Lung (tissue), 12 donors: Measurements from ENCODE around the gene NAV2. TPM values are rescaled to one million over a fixed set of nuclear protein-coding genes. Genes with fewer than 3 reads are reported as not detected.

Experiments used
- ATAC-seq: fragments of 200-7000 bp; cut with Tn5 transposase; one replicate; pipeline ENCODE4 v1.9.1; 2020; ENCODE audit warnings: moderate number of reproducible peaks; ENCODE audit not compliant: insufficient read depth, low FRiP score
- DNase-seq, 3 donors: peaks; one replicate each; pipeline ENCODE4 v3.0.0-alpha.2; 2013 to 2017
- H3K27ac ChIP-seq, 2 donors: one replicate each; pipeline ENCODE4 v1.5.1; 2013; ENCODE audit warnings: mild to moderate bottlenecking in 2 of 2, moderate library complexity in 2 of 2, control low read depth in 1 of 2, inconsistent platforms in 1 of 2, low read depth in 1 of 2, low read length in 1 of 2
- H3K27me3 ChIP-seq, 3 donors: one replicate each; pipeline ENCODE4 v1.5.1; 2013; ENCODE audit warnings: low read length in 2 of 3; ENCODE audit not compliant: control insufficient read depth in 3 of 3, insufficient read depth in 3 of 3
- H3K36me3 ChIP-seq, 4 donors: one replicate each; pipeline ENCODE4 v1.5.1; 2013; ENCODE audit warnings: low read length in 4 of 4, mild to moderate bottlenecking in 1 of 4, moderate library complexity in 1 of 4; ENCODE audit not compliant: control insufficient read depth in 4 of 4, insufficient read depth in 4 of 4
- H3K4me1 ChIP-seq, 5 donors: one replicate each; pipeline ENCODE4 v1.5.1; 2013; ENCODE audit warnings: low read length in 5 of 5, mild to moderate bottlenecking in 2 of 5, moderate library complexity in 1 of 5; ENCODE audit not compliant: control insufficient read depth in 5 of 5, insufficient read depth in 5 of 5
- H3K4me3 ChIP-seq: one replicate; pipeline ENCODE4 v1.5.1; 2013; ENCODE audit warnings: mild to moderate bottlenecking, control low read depth, moderate library complexity
- H3K9ac ChIP-seq, 2 donors: one replicate each; pipeline ENCODE4 v1.5.1; 2013; ENCODE audit warnings: low read length in 2 of 2, control low read depth in 1 of 2; ENCODE audit not compliant: insufficient read depth in 1 of 2
- H3K9me3 ChIP-seq, 4 donors: one replicate each; pipeline ENCODE4 v1.5.1; 2013; ENCODE audit warnings: low read length in 3 of 4, mild to moderate bottlenecking in 1 of 4, moderate library complexity in 1 of 4; ENCODE audit not compliant: control insufficient read depth in 4 of 4, insufficient read depth in 3 of 4
- CTCF ChIP-seq: IDR thresholded peaks from 2 replicates; pipeline ENCODE4 v1.5.1; 2012; ENCODE audit warnings: mild to moderate bottlenecking; ENCODE audit errors: control extremely low read depth, extremely low read depth
- WGBS, 2 donors: extraction: QIAGEN DNeasy Blood & Tissue Kit; methylation state at CpG; one replicate each; pipeline ENCODE4 v1.1.7; 2013; 5-methylcytosine and 5-hydroxymethylcytosine counted together
- polyA plus RNA-seq, 2 donors: library from polyadenylated mRNA; stranded (reverse); fragments of 200-250 nt; gene quantifications; one replicate each; pipeline ENCODE4 v1.2.1, GENCODE V29; 2013
- total RNA-seq, 2 donors: library from RNA; depleted of rRNA in 1 of 2; stranded (reverse); fragments of >200 nt in 1 of 2; gene quantifications; one replicate each; pipeline ENCODE4 v1.2.1, GENCODE V29; 2014 to 2021
- donor health status: control.
- donor health status: control.
- donor health status: Bipolar disorder and iron deficiency.
- donor health status: healthy.
- donor health status: DM: yes; HTN: yes; CAD: no.

Gene NAV2
- total and polyA plus RNA-seq, 4 donors: 6.8 to 47.9 (median 20.2) TPM

GRCh38 chr11:19777377-19778102, 64.9 kb downstream of the NAV2 start:
- H3K27me3 ChIP-seq: peaks cover 0 to 13% (median 9%) of the 10 kb centered on the region in 3 donors
- H3K27ac ChIP-seq: peak overlapping the region; percentile 1 to 74
- peaks cover 0 to 3% (median 0%) of the 10 kb centered on the region in 4 donors for H3K9me3 ChIP-seq
- peaks cover 0 to 14% (median 5%) of the 10 kb centered on the region in 5 donors for H3K4me1 ChIP-seq
- DNase-seq: no peak
- TF ChIP-seq CTCF: no peak
- peak; percentile 46 for ATAC-seq
- WGBS, 2 donors: 5 to 9% methylated on average over 27 to 29 of the region's 29 CpGs
- H3K4me3 ChIP-seq: peak overlapping the region; percentile 48
- no peaks in the 10 kb centered on the region for H3K36me3 ChIP-seq
- peak overlapping the region in 1 of 2 donors; percentile 1 for H3K9ac ChIP-seq

DNA sequence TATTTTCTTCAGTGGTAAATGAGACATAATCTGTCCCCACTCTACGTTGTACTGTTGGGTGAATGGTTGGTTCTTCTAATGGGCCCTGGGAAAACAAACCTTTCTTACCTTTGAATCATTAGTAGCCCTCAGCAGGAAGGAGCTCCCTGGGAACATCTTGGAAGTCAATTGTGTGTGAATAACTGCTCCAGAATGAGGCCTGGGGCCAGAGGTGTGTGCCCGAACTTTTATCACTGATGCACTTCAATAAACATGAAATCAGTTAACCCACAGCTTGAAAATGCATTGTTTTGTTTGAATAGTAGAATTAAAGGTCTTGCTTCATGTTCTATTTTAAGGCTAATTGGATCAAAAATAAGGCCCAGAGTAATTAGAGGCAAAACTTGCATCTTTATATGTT, 67.1 kb downstream of the NAV2 start:
- Histone ChIP-seq H3K4me3 (no peak overlapping the region), H3K9ac (no peak overlapping the region), H3K27ac (no peak overlapping the region), H3K9me3 (peaks cover 0 to 3% (median 0%) of the 10 kb centered on the region in 4 donors), H3K4me1 (peaks cover 0 to 14% (median 5%) of the 10 kb centered on the region in 5 donors), H3K36me3 (no peaks in the 10 kb centered on the region), H3K27me3 (peaks cover 0 to 13% (median 9%) of the 10 kb centered on the region in 3 donors)
- DNase-seq (no peak), ATAC-seq (no peak)
- TF ChIP-seq CTCF: no peak
- WGBS, 2 donors: 81 to 83% methylated on average over 2 of the region's 2 CpGs

GRCh38 chr11:19781351-19781750, 68.7 kb downstream of the NAV2 start:
- DNase-seq: no peak
- no peak for ATAC-seq
- no peak for TF ChIP-seq CTCF

More at GRCh38 chr11:19781351-19781750, 68.7 kb downstream of the NAV2 start:
- no peak overlapping the region for H3K4me3 ChIP-seq
- H3K4me1 ChIP-seq: peaks cover 0 to 10% (median 4%) of the 10 kb centered on the region in 5 donors
- H3K27me3 ChIP-seq: peaks cover 0 to 10% (median 9%) of the 10 kb centered on the region in 3 donors
- no peaks in the 10 kb centered on the region for H3K36me3 ChIP-seq
- no peak overlapping the region for H3K9ac ChIP-seq
- peaks cover 0 to under 1% (median 0%) of the 10 kb centered on the region in 4 donors for H3K9me3 ChIP-seq
- WGBS, 2 donors: 96 to 98% methylated on average over 1 of the region's 1 CpG
- H3K27ac ChIP-seq: no peak overlapping the region
